HFFc6 (cell line): Measurements from ENCODE around the gene ELOVL6. TPM values are rescaled to one million over a fixed set of nuclear protein-coding genes. Genes with fewer than 3 reads are reported as not detected.
"Not testable (repeated sequence)": the region's sequence is repeated elsewhere in the genome, so short reads cannot be mapped to it uniquely, and the experiment has no call there.

Experiments used
- DNase-seq: peaks from one replicate; pipeline ENCODE4 v3.0.0-alpha.2; 2018
- H3K27ac Mint-ChIP-seq: 2 replicates; pipeline ENCODE4 v1.8.0; 2020; ENCODE audit warnings: mild to moderate bottlenecking, mixed read lengths
- H3K27me3 Mint-ChIP-seq: 2 replicates; pipeline ENCODE4 v1.8.0; 2021; ENCODE audit warnings: mild to moderate bottlenecking, moderate library complexity, mixed read lengths; ENCODE audit not compliant: insufficient read depth
- H3K36me3 Mint-ChIP-seq: 2 replicates; pipeline ENCODE4 v1.8.0; 2021; ENCODE audit warnings: low read depth, mixed read lengths
- H3K4me1 Mint-ChIP-seq: 2 replicates; pipeline ENCODE4 v1.8.0; 2020; ENCODE audit warnings: low read depth, mixed read lengths
- H3K4me3 Mint-ChIP-seq: 2 replicates; pipeline ENCODE4 v1.8.0; 2020; ENCODE audit warnings: mild to moderate bottlenecking, moderate library complexity, mixed read lengths
- H3K9me3 Mint-ChIP-seq: 2 replicates; pipeline ENCODE4 v1.8.0; 2020; ENCODE audit warnings: mild to moderate bottlenecking, mixed read lengths
- CTCF ChIP-seq: fragments of 200-600 bp; sonication (generic); IDR thresholded peaks from 2 replicates; pipeline ENCODE4 v1.5.0; 2021; ENCODE audit warnings: antibody characterized with exemption, mild to moderate bottlenecking
- total RNA-seq, 6 experiments: library from RNA; stranded (reverse); fragmentation: NEBNext Ultra II Directional; extraction: Animal tissue kit (Norgen Biotek cat#: 25700); gene quantifications; 2 replicates in 1 of 6; 3 replicates in 5 of 6; pipeline ENCODE4 v1.2.3, GENCODE V29; 2021

Gene ELOVL6
- total RNA-seq, 6 experiments from 2014 or later = 21.0 to 26.2 (median 22.5) TPM

DNA sequence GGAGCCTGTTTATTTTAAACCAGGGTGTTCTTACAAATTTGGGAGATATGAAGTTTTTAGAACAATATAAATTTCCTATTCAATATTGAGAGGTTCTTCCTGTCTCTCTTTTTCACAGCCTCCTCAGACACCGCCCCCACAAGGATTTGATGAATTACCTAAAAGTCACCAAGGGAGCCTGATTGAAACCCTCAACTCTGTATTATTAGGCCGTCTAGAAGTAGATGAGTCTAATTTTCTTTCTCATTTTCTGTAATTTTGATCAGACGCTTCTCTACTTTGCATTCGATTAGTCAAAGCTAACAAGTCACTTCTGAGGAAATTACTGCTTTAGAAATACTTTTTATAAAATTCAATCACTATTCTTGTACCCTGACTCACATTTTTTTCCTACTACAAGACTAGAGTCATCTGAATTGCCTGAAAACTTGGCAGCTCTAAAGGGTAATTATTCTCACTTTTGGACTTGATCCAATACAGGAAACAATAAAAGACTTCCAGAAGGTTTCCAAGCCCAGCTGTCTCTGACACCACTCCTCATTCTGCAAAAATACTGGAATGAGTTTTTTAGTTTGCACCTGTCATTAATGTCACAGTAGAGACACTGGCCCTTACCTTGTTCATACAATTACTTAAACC is 111.2 kb downstream of the ELOVL6 start:
- Mint-ChIP-seq H3K36me3 (no peaks in the 10 kb centered on the region; the same call in 1 of the 2 replicates), H3K9me3 (no peaks in the 10 kb centered on the region), H3K4me1 (peaks cover 76% of the 10 kb centered on the region), H3K27ac (peak overlapping the region; percentile 62), H3K4me3 (peak overlapping the region; percentile 46; the same call in 1 of the 2 replicates), H3K27me3 (no peaks in the 10 kb centered on the region)
- peak; percentile 80 for DNase-seq
- no peak for TF ChIP-seq CTCF

DNA sequence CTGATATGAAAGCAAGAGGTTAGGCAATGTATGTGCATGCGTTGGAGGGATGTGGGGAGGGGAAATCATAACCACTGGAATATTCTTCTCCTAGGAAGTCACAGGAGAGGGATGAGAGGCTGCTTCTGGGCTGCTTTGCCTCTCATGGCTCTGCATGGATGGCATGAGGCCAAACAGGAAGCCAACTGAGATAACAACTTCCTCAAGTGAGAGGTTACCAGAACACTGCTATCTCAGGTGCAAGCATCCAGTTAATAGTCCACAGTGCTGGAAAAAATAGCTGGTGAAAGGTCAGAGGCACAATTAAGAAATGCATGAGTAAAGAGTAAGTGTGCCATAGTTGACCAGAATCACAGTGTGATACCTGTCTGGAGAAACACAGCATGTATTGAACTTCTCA is 113.3 kb downstream of the ELOVL6 start:
- Mint-ChIP-seq H3K9me3 (no peaks in the 10 kb centered on the region), H3K36me3 (no peaks in the 10 kb centered on the region; the same call in 1 of the 2 replicates), H3K27me3 (no peaks in the 10 kb centered on the region), H3K4me3 (no peak overlapping the region), H3K27ac (no peak overlapping the region), H3K4me1 (peaks cover 56% of the 10 kb centered on the region)
- no peak for TF ChIP-seq CTCF
- no peak for DNase-seq

- Mint-ChIP-seq H3K4me1 (peaks cover 46% of the 10 kb centered on the region), H3K9me3 (no peaks in the 10 kb centered on the region), H3K27me3 (no peaks in the 10 kb centered on the region; the same call in 1 of the 2 replicates), H3K4me3 (no peak overlapping the region), H3K36me3 (no peaks in the 10 kb centered on the region; the same call in 1 of the 2 replicates), H3K27ac (no peak overlapping the region)
- TF ChIP-seq CTCF = no peak
- DNase-seq = no peak
Measured at GRCh38 chr4:110084154-110084553, 114.3 kb downstream of the ELOVL6 start.

DNA sequence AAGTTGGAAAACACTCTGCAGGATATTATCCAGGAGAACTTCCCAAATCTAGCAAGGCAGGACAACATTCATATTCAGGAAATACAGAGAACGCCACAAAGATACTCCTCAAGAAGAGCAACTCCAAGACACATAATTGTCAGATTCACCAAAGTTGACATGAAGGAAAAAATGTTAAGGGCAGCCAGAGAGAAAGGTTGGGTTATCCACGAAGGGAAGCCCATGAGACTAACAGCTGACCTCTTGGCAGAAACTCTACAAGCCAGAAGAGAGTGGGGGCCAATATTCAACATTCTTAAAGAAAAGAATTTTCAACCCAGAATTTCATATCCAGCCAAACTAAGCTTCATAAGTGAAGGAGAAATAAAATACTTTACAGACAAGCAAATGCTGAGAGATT is 120.3 kb downstream of the ELOVL6 start:
- DNase-seq, H3K27ac Mint-ChIP-seq, H3K4me1 Mint-ChIP-seq, H3K27me3 Mint-ChIP-seq, H3K9me3 Mint-ChIP-seq, H3K4me3 Mint-ChIP-seq, H3K36me3 Mint-ChIP-seq: not testable (repeated sequence)

- H3K27me3 Mint-ChIP-seq, H3K27ac Mint-ChIP-seq, DNase-seq, H3K36me3 Mint-ChIP-seq, H3K4me3 Mint-ChIP-seq, H3K4me1 Mint-ChIP-seq, H3K9me3 Mint-ChIP-seq: not testable (repeated sequence)
Measured at GRCh38 chr4:110076828-110077227, 121.6 kb downstream of the ELOVL6 start.

DNA sequence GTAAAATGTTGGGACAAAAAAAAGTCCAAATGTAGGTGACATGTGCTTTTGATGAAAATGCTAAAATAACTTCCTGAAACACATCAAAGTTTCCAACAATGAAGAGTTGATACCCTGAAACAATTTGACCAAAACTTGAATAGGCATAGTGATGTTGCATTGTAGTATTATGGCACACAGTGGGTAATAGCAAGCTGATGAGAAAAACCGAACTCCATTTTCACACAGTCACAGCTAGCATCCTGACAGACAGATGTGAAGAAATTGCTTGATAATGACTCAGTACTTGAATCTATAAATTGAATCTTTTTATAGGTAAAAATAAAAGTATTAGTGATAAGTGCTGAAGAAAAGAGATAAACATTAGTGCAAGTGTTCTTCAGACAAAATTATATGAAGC is 122.5 kb downstream of the ELOVL6 start:
- TF ChIP-seq CTCF = no peak
- Mint-ChIP-seq H3K27ac (no peak overlapping the region), H3K36me3 (peaks cover 6% of the 10 kb centered on the region), H3K27me3 (no peaks in the 10 kb centered on the region; the same call in 1 of the 2 replicates), H3K4me1 (no peaks in the 10 kb centered on the region), H3K4me3 (no peak overlapping the region), H3K9me3 (no peaks in the 10 kb centered on the region)
- no peak for DNase-seq
